ENCODE data around the gene PSMB7.

PSMB7 gene

GRCh38 chr9:124373386-124373785 lies 41.9 kb downstream of the PSMB7 start:
- H3K9me2 ChIP-seq (replicated peaks; ENCODE audit: insufficient read depth, low read length): no peaks in the 10 kb centered on the region
- H3K9me3 ChIP-seq (ENCODE audit: insufficient read depth, low read length): peaks cover 4% of the 10 kb centered on the region; the same call in 1 of the 2 replicates
- no peak overlapping the region for H2AFZ ChIP-seq (ENCODE audit: low read depth, low read length, severe bottlenecking)
- no peak overlapping the region for H3K27ac ChIP-seq (ENCODE audit: low read depth, low read length)
- H3K27me3 ChIP-seq (ENCODE audit: low read length): no peaks in the 10 kb centered on the region
- H3F3A ChIP-seq (ENCODE audit: insufficient read depth): no peaks in the 10 kb centered on the region; the same call in 1 of the 2 replicates
- peaks cover 20% of the 10 kb centered on the region; the same call in 1 of the 2 replicates for H3K79me2 ChIP-seq (ENCODE audit: insufficient read depth, low read length)
- no peak for TF ChIP-seq EZH2phosphoT487 (conservative IDR thresholded peaks at IDR 0.05; ENCODE audit: low read length)
- TF ChIP-seq, protein P1, sequence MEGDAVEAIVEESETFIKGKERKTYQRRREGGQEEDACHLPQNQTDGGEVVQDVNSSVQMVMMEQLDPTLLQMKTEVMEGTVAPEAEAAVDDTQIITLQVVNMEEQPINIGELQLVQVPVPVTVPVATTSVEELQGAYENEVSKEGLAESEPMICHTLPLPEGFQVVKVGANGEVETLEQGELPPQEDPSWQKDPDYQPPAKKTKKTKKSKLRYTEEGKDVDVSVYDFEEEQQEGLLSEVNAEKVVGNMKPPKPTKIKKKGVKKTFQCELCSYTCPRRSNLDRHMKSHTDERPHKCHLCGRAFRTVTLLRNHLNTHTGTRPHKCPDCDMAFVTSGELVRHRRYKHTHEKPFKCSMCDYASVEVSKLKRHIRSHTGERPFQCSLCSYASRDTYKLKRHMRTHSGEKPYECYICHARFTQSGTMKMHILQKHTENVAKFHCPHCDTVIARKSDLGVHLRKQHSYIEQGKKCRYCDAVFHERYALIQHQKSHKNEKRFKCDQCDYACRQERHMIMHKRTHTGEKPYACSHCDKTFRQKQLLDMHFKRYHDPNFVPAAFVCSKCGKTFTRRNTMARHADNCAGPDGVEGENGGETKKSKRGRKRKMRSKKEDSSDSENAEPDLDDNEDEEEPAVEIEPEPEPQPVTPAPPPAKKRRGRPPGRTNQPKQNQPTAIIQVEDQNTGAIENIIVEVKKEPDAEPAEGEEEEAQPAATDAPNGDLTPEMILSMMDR (IDR thresholded peaks at IDR 0.05; ENCODE audit: insufficient read depth, low read length, poor library complexity, severe bottlenecking): no peak
- H4K20me1 ChIP-seq (ENCODE audit: low read depth, low read length): no peaks in the 10 kb centered on the region
- H3K9ac ChIP-seq (ENCODE audit: low read length): no peak overlapping the region
- H3K4me2 ChIP-seq (ENCODE audit: low read depth, low read length, poor library complexity, severe bottlenecking): no peak overlapping the region
- no peak overlapping the region for H3K4me3 ChIP-seq (ENCODE audit: insufficient read depth, low read length, poor library complexity, severe bottlenecking)
- H3K36me3 ChIP-seq (ENCODE audit: low read length): 0 out of 2 replicates have a peak, but pooled peaks cover 3% of the 10 kb centered on the region

DNA sequence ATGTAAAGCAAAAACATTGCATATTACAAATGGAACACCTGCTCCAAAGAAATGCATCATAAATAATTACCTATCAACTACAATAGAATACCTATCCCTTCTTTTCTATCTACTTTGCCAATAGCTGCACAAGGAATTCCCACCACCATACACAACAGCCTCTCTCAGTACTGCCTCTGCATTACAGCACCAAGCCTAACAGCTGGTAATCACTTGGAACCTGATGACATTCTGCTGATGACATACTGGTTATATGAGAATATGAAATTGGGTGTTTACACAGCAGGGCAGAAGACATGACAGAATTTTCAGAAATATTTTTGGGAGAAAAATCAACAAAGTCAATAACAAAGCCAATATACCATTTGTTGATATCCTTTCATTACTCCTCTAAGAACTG lies 43.2 kb downstream of the PSMB7 start:
- Histone ChIP-seq H3K9me2 (replicated peaks; ENCODE audit: insufficient read depth, low read length) (no peaks in the 10 kb centered on the region), H3K9ac (ENCODE audit: low read length) (no peak overlapping the region), H3K9me3 (ENCODE audit: insufficient read depth, low read length) (peaks cover 4% of the 10 kb centered on the region; the same call in 1 of the 2 replicates), H2AFZ (ENCODE audit: low read depth, low read length, severe bottlenecking) (no peak overlapping the region), H3K4me3 (ENCODE audit: insufficient read depth, low read length, poor library complexity, severe bottlenecking) (no peak overlapping the region), H3K4me2 (ENCODE audit: low read depth, low read length, poor library complexity, severe bottlenecking) (no peak overlapping the region), H3K27me3 (ENCODE audit: low read length) (no peaks in the 10 kb centered on the region), H4K20me1 (ENCODE audit: low read depth, low read length) (no peaks in the 10 kb centered on the region), H3K36me3 (ENCODE audit: low read length) (0 out of 2 replicates have a peak, but pooled peaks cover 3% of the 10 kb centered on the region), H3K27ac (ENCODE audit: low read depth, low read length) (no peak overlapping the region), H3F3A (ENCODE audit: insufficient read depth) (no peaks in the 10 kb centered on the region; the same call in 1 of the 2 replicates), H3K79me2 (ENCODE audit: insufficient read depth, low read length) (peaks cover 20% of the 10 kb centered on the region; the same call in 1 of the 2 replicates)
- TF ChIP-seq, protein P1 (IDR thresholded peaks at IDR 0.05; ENCODE audit: insufficient read depth, low read length, poor library complexity, severe bottlenecking): no peak
- no peak for TF ChIP-seq EZH2phosphoT487 (conservative IDR thresholded peaks at IDR 0.05; ENCODE audit: low read length)

DNA sequence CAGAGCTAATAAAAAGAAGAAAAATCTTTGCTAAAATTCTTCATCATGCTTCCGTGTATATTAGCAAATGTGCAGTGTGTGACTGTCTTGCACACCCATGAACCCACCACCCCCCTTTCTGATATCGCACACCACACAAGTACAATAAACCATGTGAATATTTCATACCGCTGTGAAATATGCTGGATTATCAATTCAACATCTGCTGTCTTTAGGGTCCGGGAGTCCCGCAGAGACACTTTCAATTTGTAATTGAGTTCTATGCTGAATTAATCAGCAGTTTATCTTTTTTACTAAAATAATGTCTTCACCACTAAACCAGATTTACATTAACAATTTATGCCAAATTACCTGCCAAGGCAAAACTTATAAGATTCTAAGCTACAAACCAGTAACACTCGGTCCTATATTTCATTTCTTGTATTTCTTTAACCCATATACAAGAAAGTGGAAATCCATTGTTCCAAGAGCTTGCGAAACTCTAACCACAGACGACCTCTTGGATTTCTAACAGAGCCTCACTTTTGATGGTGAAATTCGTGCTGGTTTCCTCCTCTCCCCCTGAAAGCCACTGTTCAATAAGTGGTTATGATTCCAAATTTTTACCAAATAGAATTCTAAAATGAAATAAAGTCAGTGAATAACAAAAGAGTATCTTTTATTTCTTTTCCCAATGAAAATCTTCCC lies 44.2 kb downstream of the PSMB7 start:
- Histone ChIP-seq H4K20me1 (ENCODE audit: low read depth, low read length) (no peaks in the 10 kb centered on the region), H3K27ac (ENCODE audit: low read depth, low read length) (no peak overlapping the region), H3F3A (ENCODE audit: insufficient read depth) (no peaks in the 10 kb centered on the region; the same call in 1 of the 2 replicates), H3K9me3 (ENCODE audit: insufficient read depth, low read length) (peaks cover 4% of the 10 kb centered on the region; the same call in 1 of the 2 replicates), H3K36me3 (ENCODE audit: low read length) (0 out of 2 replicates have a peak, but pooled peaks cover 3% of the 10 kb centered on the region), H3K4me3 (ENCODE audit: insufficient read depth, low read length, poor library complexity, severe bottlenecking) (no peak overlapping the region), H3K4me2 (ENCODE audit: low read depth, low read length, poor library complexity, severe bottlenecking) (no peak overlapping the region), H2AFZ (ENCODE audit: low read depth, low read length, severe bottlenecking) (no peak overlapping the region), H3K9ac (ENCODE audit: low read length) (no peak overlapping the region), H3K9me2 (replicated peaks; ENCODE audit: insufficient read depth, low read length) (no peaks in the 10 kb centered on the region), H3K27me3 (ENCODE audit: low read length) (no peaks in the 10 kb centered on the region), H3K79me2 (ENCODE audit: insufficient read depth, low read length) (peaks cover 20% of the 10 kb centered on the region; the same call in 1 of the 2 replicates)
- TF ChIP-seq, protein P1 (IDR thresholded peaks at IDR 0.05; ENCODE audit: insufficient read depth, low read length, poor library complexity, severe bottlenecking): no peak
- TF ChIP-seq EZH2phosphoT487 (conservative IDR thresholded peaks at IDR 0.05; ENCODE audit: low read length): no peak
